Natural killer cell (primary cell): Measurements from ENCODE around the gene SRRD. TPM values are rescaled to one million over a fixed set of nuclear protein-coding genes. Genes with fewer than 3 reads are reported as not detected.
A peak's percentile ranks its signal among the peaks of the same experiment; 100 is the strongest.

Experiments used
- ATAC-seq, 3 donors: fragments of 150-1000 bp in 2 of 3; fragments of 200-7000 bp in 1 of 3; cut with Tn5 transposase; 1 replicate in 1 of 3; 2 replicates in 2 of 3; pipeline ENCODE4 v1.10.0; 2021; ENCODE audit warnings: mild to moderate bottlenecking in 2 of 3, moderate library complexity in 2 of 3
- DNase-seq, 2 donors: peaks; one replicate each; pipeline versions ENCODE4 v3.0.0 to v3.0.0-alpha.2; 2013 to 2021; ENCODE audit warnings: mixed read lengths in 1 of 2
- H3K27ac ChIP-seq: one replicate; pipeline ENCODE4 v1.5.1; 2013; ENCODE audit warnings: mild to moderate bottlenecking, low read length
- H3K27me3 ChIP-seq: one replicate; pipeline ENCODE4 v1.6.1; 2013; ENCODE audit warnings: low read length; ENCODE audit not compliant: control insufficient read depth, insufficient read depth
- H3K36me3 ChIP-seq: one replicate; pipeline ENCODE4 v1.6.1; 2013; ENCODE audit warnings: low read length; ENCODE audit not compliant: control insufficient read depth, insufficient read depth
- H3K4me1 ChIP-seq: one replicate; pipeline ENCODE4 v1.6.1; 2013; ENCODE audit warnings: low read length; ENCODE audit not compliant: control insufficient read depth, insufficient read depth
- H3K4me3 ChIP-seq: one replicate; pipeline ENCODE4 v1.5.1; 2013; ENCODE audit warnings: low read length
- H3K9me3 ChIP-seq: one replicate; pipeline ENCODE4 v1.6.1; 2013; ENCODE audit warnings: low read length; ENCODE audit not compliant: control insufficient read depth, insufficient read depth
- H3K27ac Mint-ChIP-seq, 2 donors: one replicate each; pipeline ENCODE4 v1.8.0; 2022; ENCODE audit warnings: mild to moderate bottlenecking in 2 of 2, mixed read lengths in 2 of 2, moderate library complexity in 1 of 2
- H3K27me3 Mint-ChIP-seq, 2 donors: one replicate each; pipeline ENCODE4 v1.8.0; 2022; ENCODE audit warnings: low read depth in 2 of 2, mixed read lengths in 2 of 2
- H3K36me3 Mint-ChIP-seq: one replicate; pipeline ENCODE4 v1.8.0; 2022; ENCODE audit warnings: mixed read lengths
- H3K4me1 Mint-ChIP-seq, 2 donors: one replicate each; pipeline ENCODE4 v1.8.0; 2022; ENCODE audit warnings: mixed read lengths in 2 of 2
- H3K4me3 Mint-ChIP-seq: one replicate; pipeline ENCODE4 v1.8.0; 2022; ENCODE audit warnings: mild to moderate bottlenecking, moderate library complexity, mixed read lengths
- H3K9me3 Mint-ChIP-seq, 2 donors: one replicate each; pipeline ENCODE4 v1.8.0; 2022; ENCODE audit warnings: mixed read lengths in 2 of 2
- WGBS: methylation state at CpG from one replicate; pipeline ENCODE4 v1.1.7; 2013; ENCODE audit warnings: missing lambda C conversion rate; ENCODE audit not compliant: insufficient coverage; 5-methylcytosine and 5-hydroxymethylcytosine counted together
- intact Hi-C: fragments of 100-400 bp; cut with micrococcal nuclease; formaldehyde crosslinking; loops from one replicate; pipeline ENCODE4 v1.14.2; 2022
- total RNA-seq, 4 donors: library from RNA; stranded (reverse); fragments of 120-200 nt in 1 of 4; gene quantifications; one replicate each; pipeline versions ENCODE4 v1.2.3 to v1.2.4, GENCODE V29; 2013 to 2022
- TF ChIP-seq, protein P1 (sequence below): fragments of 200-600 bp; IDR thresholded peaks from one replicate; pipeline ENCODE4 v1.8.0; 2022; ENCODE audit warnings: antibody characterized with exemption

SRRD gene
- total RNA-seq, 3 donors from 2014 or later (not counting 1 experiment from before 2014, with no cell fraction given) = 18.8 to 21.5 (median 21.4) TPM

DNA sequence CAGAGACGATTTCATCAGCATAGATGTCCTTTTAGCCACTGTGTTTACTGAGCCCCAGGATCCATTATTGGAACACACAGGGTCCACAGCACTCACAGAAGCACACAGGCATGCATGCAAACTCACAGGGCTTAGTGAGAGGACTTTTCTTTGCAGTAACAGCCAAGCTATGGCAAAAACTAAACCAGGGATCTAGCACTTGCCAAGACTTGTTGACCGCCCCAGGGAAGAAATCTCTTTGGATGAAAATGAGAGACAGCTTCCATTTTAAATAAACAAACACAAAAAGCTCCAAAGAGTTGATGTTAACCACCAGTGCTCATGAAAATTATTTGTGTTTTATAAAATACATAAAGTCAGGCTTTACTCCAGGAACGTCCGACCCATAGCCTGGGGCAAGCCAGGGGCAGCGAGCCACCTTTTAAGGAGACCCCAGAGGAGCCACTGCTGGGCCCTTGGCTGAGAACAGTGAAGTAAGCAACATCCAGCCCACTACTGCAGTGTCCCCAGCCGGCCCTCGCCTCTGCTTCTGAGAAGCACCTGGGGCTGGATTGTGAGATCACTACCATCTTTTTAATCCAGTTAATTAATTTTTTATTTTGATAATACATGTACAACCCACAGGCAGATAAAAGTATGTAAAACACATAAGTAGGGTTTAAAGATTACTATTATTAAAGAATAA is 50.6 kb downstream of the SRRD start:
- TF ChIP-seq, protein P1, sequence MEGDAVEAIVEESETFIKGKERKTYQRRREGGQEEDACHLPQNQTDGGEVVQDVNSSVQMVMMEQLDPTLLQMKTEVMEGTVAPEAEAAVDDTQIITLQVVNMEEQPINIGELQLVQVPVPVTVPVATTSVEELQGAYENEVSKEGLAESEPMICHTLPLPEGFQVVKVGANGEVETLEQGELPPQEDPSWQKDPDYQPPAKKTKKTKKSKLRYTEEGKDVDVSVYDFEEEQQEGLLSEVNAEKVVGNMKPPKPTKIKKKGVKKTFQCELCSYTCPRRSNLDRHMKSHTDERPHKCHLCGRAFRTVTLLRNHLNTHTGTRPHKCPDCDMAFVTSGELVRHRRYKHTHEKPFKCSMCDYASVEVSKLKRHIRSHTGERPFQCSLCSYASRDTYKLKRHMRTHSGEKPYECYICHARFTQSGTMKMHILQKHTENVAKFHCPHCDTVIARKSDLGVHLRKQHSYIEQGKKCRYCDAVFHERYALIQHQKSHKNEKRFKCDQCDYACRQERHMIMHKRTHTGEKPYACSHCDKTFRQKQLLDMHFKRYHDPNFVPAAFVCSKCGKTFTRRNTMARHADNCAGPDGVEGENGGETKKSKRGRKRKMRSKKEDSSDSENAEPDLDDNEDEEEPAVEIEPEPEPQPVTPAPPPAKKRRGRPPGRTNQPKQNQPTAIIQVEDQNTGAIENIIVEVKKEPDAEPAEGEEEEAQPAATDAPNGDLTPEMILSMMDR = no peak
- Mint-ChIP-seq H3K27me3 (no peaks in the 10 kb centered on the region), H3K4me1 (peaks cover 34 to 36% of the 10 kb centered on the region in 2 donors), H3K9me3 (no peaks in the 10 kb centered on the region), H3K36me3 (peaks cover 18% of the 10 kb centered on the region), H3K27ac (peak overlapping the region; percentile 79 to 88), H3K4me3 (no peak overlapping the region)
- intact Hi-C loops = no loop called here
- Histone ChIP-seq H3K9me3 (no peaks in the 10 kb centered on the region), H3K27me3 (no peaks in the 10 kb centered on the region), H3K4me1 (peaks cover 5% of the 10 kb centered on the region), H3K36me3 (peaks cover 80% of the 10 kb centered on the region), H3K4me3 (no peak overlapping the region), H3K27ac (no peak overlapping the region)
- 91% methylated on average over 6 of the region's 7 CpGs for WGBS
- ATAC-seq (no peak), DNase-seq (no peak)

GRCh38 chr22:26534874-26535602 is 51.4 kb downstream of the SRRD start:
- Histone ChIP-seq H3K27ac (peak overlapping the region; percentile 58), H3K4me3 (no peak overlapping the region), H3K27me3 (no peaks in the 10 kb centered on the region), H3K4me1 (peaks cover 5% of the 10 kb centered on the region), H3K9me3 (no peaks in the 10 kb centered on the region), H3K36me3 (peaks cover 80% of the 10 kb centered on the region)
- Mint-ChIP-seq H3K4me1 (peaks cover 36 to 37% of the 10 kb centered on the region in 2 donors), H3K4me3 (peak overlapping the region; percentile 9), H3K36me3 (peaks cover 12% of the 10 kb centered on the region), H3K9me3 (no peaks in the 10 kb centered on the region), H3K27me3 (no peaks in the 10 kb centered on the region), H3K27ac (peak overlapping the region; percentile 79 to 88)
- ATAC-seq = peak in 1 of 3 donors; percentile 34
- intact Hi-C loops = no loop called here
- DNase-seq = no peak
- TF ChIP-seq, protein P1 = no peak
- WGBS = 58% methylated on average over 13 of the region's 13 CpGs

- 69% methylated on average over 3 of the region's 3 CpGs for WGBS
- intact Hi-C loops = no loop called here
- Histone ChIP-seq H3K27ac (peak overlapping the region; percentile 1), H3K9me3 (no peaks in the 10 kb centered on the region), H3K36me3 (peaks cover 81% of the 10 kb centered on the region), H3K4me1 (peaks cover 5% of the 10 kb centered on the region), H3K4me3 (no peak overlapping the region), H3K27me3 (no peaks in the 10 kb centered on the region)
- Mint-ChIP-seq H3K4me3 (no peak overlapping the region), H3K27me3 (no peaks in the 10 kb centered on the region), H3K36me3 (peaks cover 9% of the 10 kb centered on the region), H3K27ac (peak overlapping the region; percentile 79 to 88), H3K4me1 (peaks cover 32 to 37% of the 10 kb centered on the region in 2 donors), H3K9me3 (no peaks in the 10 kb centered on the region)
- TF ChIP-seq, protein P1 = no peak
- no peak for ATAC-seq
- no peak for DNase-seq
These were observed 51.9 kb downstream of the SRRD start for GRCh38 chr22:26535603-26535908.
